GM21528 (cell line): ENCODE results near the gene DMBT1.

Experiments used
- ATAC-seq: cut with Tn5 transposase; IDR thresholded peaks from one replicate; pipeline ENCODE4 v1.9.1; 2021; ENCODE audit warnings: mild to moderate bottlenecking, moderate library complexity; ENCODE audit not compliant: unreplicated experiment, low FRiP score

DMBT1 gene

GRCh38 chr10:122642726-122643605 lies 82.4 kb downstream of the DMBT1 start:
- ATAC-seq = no peak

GRCh38 chr10:122643931-122644534 lies 83.5 kb downstream of the DMBT1 start:
- ATAC-seq = no peak

- ATAC-seq = no peak
Observed at GRCh38 chr10:122646511-122647382, 86.2 kb downstream of the DMBT1 start.

GRCh38 chr10:122647383-122647968 lies 86.9 kb downstream of the DMBT1 start:
- no peak for ATAC-seq

GRCh38 chr10:122648599-122649428 lies 88.3 kb downstream of the DMBT1 start:
- peak; percentile 58 for ATAC-seq

- no peak for ATAC-seq
Observed at GRCh38 chr10:122649903-122650302, 89.3 kb downstream of the DMBT1 start.

- no peak for ATAC-seq
Observed at GRCh38 chr10:122650331-122650730, 89.8 kb downstream of the DMBT1 start.

- ATAC-seq = no peak
Observed at GRCh38 chr10:122655524-122656307, 95.2 kb downstream of the DMBT1 start.

GRCh38 chr10:122656308-122656705 lies 95.8 kb downstream of the DMBT1 start:
- ATAC-seq = no peak

- no peak for ATAC-seq
Observed at GRCh38 chr10:122656741-122657140, 96.2 kb downstream of the DMBT1 start.

GRCh38 chr10:122657255-122657654 lies 96.7 kb downstream of the DMBT1 start:
- ATAC-seq = no peak

- no peak for ATAC-seq
Observed at GRCh38 chr10:122657729-122658128, 97.2 kb downstream of the DMBT1 start.

GRCh38 chr10:122658356-122659049 lies 97.9 kb downstream of the DMBT1 start:
- ATAC-seq = no peak

- ATAC-seq = no peak
Observed at GRCh38 chr10:122659126-122659525, 98.6 kb downstream of the DMBT1 start.

GRCh38 chr10:122659651-122660050 lies 99.1 kb downstream of the DMBT1 start:
- no peak for ATAC-seq

GRCh38 chr10:122660696-122661095 lies 100.1 kb downstream of the DMBT1 start:
- ATAC-seq = no peak

- ATAC-seq = no peak
Observed at GRCh38 chr10:122662231-122662630, 101.7 kb downstream of the DMBT1 start.

- ATAC-seq = no peak
Observed at GRCh38 chr10:122663516-122664130, 103.1 kb downstream of the DMBT1 start.
